GM12878 (cell line): Measurements from ENCODE around the gene GPRIN1. TPM values are rescaled to one million over a fixed set of nuclear protein-coding genes. Genes with fewer than 3 reads are reported as not detected.

ENCODE experiments used
- ATAC-seq: fragments of 200-7000 bp; cut with Tn5 transposase; 3 replicates; pipeline ENCODE4 v1.9.1; 2020; ENCODE audit warnings: mild to moderate bottlenecking, moderate library complexity
- BruUV-seq: library from RNA; stranded (reverse); fragments of 400-500 nt; replicated peaks from 2 replicates; lab custom pipeline; 2021; lab: Mats Ljungman, UMichigan
- CTCF ChIA-PET: fragments of 300-600 bp; sonication (Branson Sonifier 250); formaldehyde crosslinking; extraction: SDS; loops from one replicate; lab custom pipeline; 2021; ENCODE audit warnings: inconsistent platforms; lab: Yijun Ruan, JAX
- POLR2A ChIA-PET: fragments of 350-600 bp; formaldehyde crosslinking; extraction: SDS; loops from one replicate; lab custom pipeline; 2021; ENCODE audit warnings: inconsistent platforms; lab: Charles Lee
- RAD21 ChIA-PET: fragments of 300-600 bp; sonication (Branson Sonifier 250); formaldehyde crosslinking; loops from one replicate; lab custom pipeline; 2023; ENCODE audit warnings: antibody characterized with exemption; ENCODE audit not compliant: unreplicated experiment; lab: Charles Lee
- SMC1A ChIA-PET: fragments of 300-600 bp; sonication (Branson Sonifier 250); formaldehyde crosslinking; loops from one replicate; lab custom pipeline; 2023; ENCODE audit not compliant: unreplicated experiment, uncharacterized antibody; lab: Charles Lee
- DNase-seq: peaks from one replicate; pipeline ENCODE4 v3.0.0-alpha.2; 2011; ENCODE audit warnings: low read depth, low spot score
- FAIRE-seq: peaks from 3 replicates; lab custom pipeline; 2011; peaks lifted over from hg19 to GRCh38; lab: Jason Lieb, UNC
- H2AFZ ChIP-seq: 2 replicates; pipeline ENCODE4 v1.6.0; 2011; ENCODE audit warnings: low read depth, low read length, control low read depth; ENCODE audit not compliant: control insufficient read depth
- H3K27ac ChIP-seq: 2 replicates; pipeline ENCODE4 v1.5.1; 2011; ENCODE audit warnings: control low read depth; ENCODE audit not compliant: control insufficient read depth, insufficient read depth
- H3K27me3 ChIP-seq, 2 experiments: replicated peaks in 1 of 2; 2 replicates each; pipeline versions ENCODE4 v1.6.0 to v1.6.1; 2011; ENCODE audit warnings: low read length in 1 of 2; ENCODE audit not compliant: control insufficient read depth in 2 of 2, insufficient read depth in 2 of 2
- H3K36me3 ChIP-seq, 2 experiments: 2 replicates each; pipeline ENCODE4 v1.5.1; 2011; ENCODE audit warnings: low read length in 1 of 2; ENCODE audit not compliant: control insufficient read depth in 2 of 2, insufficient read depth in 2 of 2
- H3K4me1 ChIP-seq: 2 replicates; pipeline ENCODE4 v1.6.1; 2011; ENCODE audit warnings: mild to moderate bottlenecking, low read length, moderate library complexity, mixed read lengths; ENCODE audit not compliant: control insufficient read depth, insufficient read depth
- H3K4me2 ChIP-seq: 2 replicates; pipeline ENCODE4 v1.6.0; 2011; ENCODE audit warnings: control low read depth; ENCODE audit not compliant: control insufficient read depth, insufficient read depth
- H3K4me3 ChIP-seq: fragments of 200-600 bp; sonication (generic); 2 replicates; pipeline ENCODE4 v1.5.1; 2016
- H3K79me2 ChIP-seq: 2 replicates; pipeline ENCODE4 v1.6.0; 2011; ENCODE audit warnings: low read length; ENCODE audit not compliant: control insufficient read depth, insufficient read depth
- H3K9ac ChIP-seq: 2 replicates; pipeline ENCODE4 v1.8.0; 2011; ENCODE audit warnings: low read length, control low read depth, mixed read lengths; ENCODE audit not compliant: control insufficient read depth, insufficient read depth
- H3K9me3 ChIP-seq: replicated peaks from 3 replicates; pipeline ENCODE4 v1.5.1; 2011; ENCODE audit warnings: mild to moderate bottlenecking, low read length; ENCODE audit not compliant: control insufficient read depth, insufficient read depth
- H4K20me1 ChIP-seq: 2 replicates; pipeline ENCODE4 v1.6.0; 2011; ENCODE audit not compliant: control insufficient read depth, insufficient read depth
- BCLAF1 ChIP-seq: fragments of 450-650 bp; IDR thresholded peaks from 2 replicates; pipeline ENCODE4 v1.6.1; 2017; ENCODE audit warnings: antibody characterized with exemption, mild to moderate bottlenecking, moderate library complexity
- E2F4 ChIP-seq: IDR thresholded peaks from 2 replicates; pipeline ENCODE4 v1.6.1; 2012; ENCODE audit warnings: low read depth, low read length, improper control_type of control experiment
- EGR1 ChIP-seq, 2 experiments: IDR thresholded peaks; 1 replicate in 1 of 2; 2 replicates in 1 of 2; pipeline ENCODE4 v1.6.1; 2011 to 2012; ENCODE audit warnings: low read depth in 2 of 2, low read length in 2 of 2, borderline replicate concordance in 1 of 2, mild to moderate bottlenecking in 1 of 2, moderate library complexity in 1 of 2
- EP300 ChIP-seq, 2 experiments: fragments of 150-350 bp in 1 of 2; IDR thresholded peaks; 2 replicates each; pipeline ENCODE4 v1.6.1; 2011 to 2012; ENCODE audit warnings: low read depth in 2 of 2, low read length in 2 of 2, borderline replicate concordance in 1 of 2, improper control_type of control experiment in 1 of 2, inconsistent platforms in 1 of 2; ENCODE audit not compliant: control insufficient read depth in 1 of 2
- KAT2A ChIP-seq: conservative IDR thresholded peaks from 2 replicates; pipeline ENCODE4 v1.6.1; 2011; ENCODE audit warnings: low read depth, low read length; ENCODE audit not compliant: control insufficient read depth
- LARP7 ChIP-seq: fragments of 450-650 bp; IDR thresholded peaks from 2 replicates; pipeline ENCODE4 v1.6.1; 2017; ENCODE audit warnings: mild to moderate bottlenecking
- MEF2A ChIP-seq: IDR thresholded peaks from 2 replicates; pipeline ENCODE4 v1.6.1; 2011; ENCODE audit warnings: low read depth, mild to moderate bottlenecking, low read length, moderate library complexity; ENCODE audit not compliant: insufficient read depth
- NFYA ChIP-seq: IDR thresholded peaks from 2 replicates; pipeline ENCODE4 v1.6.1; 2011; ENCODE audit warnings: low read depth, mild to moderate bottlenecking, low read length, improper control_type of control experiment, borderline replicate concordance
- NR2C1 ChIP-seq: fragments of 450-650 bp; IDR thresholded peaks from 2 replicates; pipeline ENCODE4 v1.6.1; 2017; ENCODE audit warnings: antibody characterized with exemption, mild to moderate bottlenecking, moderate library complexity
- RAD51 ChIP-seq: fragments of 450-650 bp; IDR thresholded peaks from 2 replicates; pipeline ENCODE4 v1.6.1; 2016; ENCODE audit warnings: moderate library complexity, mild to moderate bottlenecking, inconsistent platforms
- SUPT20H ChIP-seq: IDR thresholded peaks from 2 replicates; pipeline ENCODE4 v1.6.1; 2011; ENCODE audit warnings: low read depth, mild to moderate bottlenecking, low read length, moderate library complexity, borderline replicate concordance; ENCODE audit not compliant: control insufficient read depth
- ZBTB40 ChIP-seq: fragments of 450-650 bp; IDR thresholded peaks from 2 replicates; pipeline ENCODE4 v1.6.1; 2016; ENCODE audit warnings: mild to moderate bottlenecking, moderate library complexity, borderline replicate concordance
- WGBS: methylation state at CpG from one replicate; pipeline ENCODE4 v1.1.6; 2016; ENCODE audit warnings: low lambda C conversion rate; ENCODE audit not compliant: insufficient replicate concordance, insufficient coverage; ENCODE audit errors: missing lambda C conversion rate; 5-methylcytosine and 5-hydroxymethylcytosine counted together
- in situ Hi-C: fragments of 300-500 bp; cut with MboI; formaldehyde crosslinking; loops from 9 replicates; pipeline ENCODE4 v1.14.3; 2018; ENCODE audit warnings: mixed read lengths
- intact Hi-C: fragments of 100-400 bp; cut with micrococcal nuclease; formaldehyde crosslinking; loops from one replicate; pipeline ENCODE4 v1.14.2; 2022; ENCODE audit not compliant: unreplicated experiment
- polyA plus RNA-seq, 11 experiments: library from polyadenylated mRNA; depleted of rRNA in 4 of 11; unstranded in 6 of 11; stranded (reverse) in 5 of 11; fragments of >200 nt; fragmentation: Nextera tagmentation in 4 of 11; fragmentation: Illumina TruSeq in 1 of 11; extraction: Ambion mirVana in 4 of 11; extraction: Trizol in 1 of 11; gene quantifications; 1 replicate in 1 of 11; 2 replicates in 10 of 11; pipeline versions ENCODE4 v1.2.1 to v1.2.3, GENCODE V29; 2011 to 2016; ENCODE audit warnings: inconsistent platforms in 2 of 11, missing spikeins in 2 of 11, low read depth in 1 of 11
- total RNA-seq, 4 experiments: library from RNA; depleted of rRNA in 3 of 4; stranded (reverse); fragments of >200 nt in 3 of 4; fragmentation: Illumina TruSeq in 1 of 4; extraction: Trizol in 1 of 4; gene quantifications; 2 replicates each; pipeline versions ENCODE4 v1.2.1 to v1.2.3, GENCODE V29; 2013 to 2021

GPRIN1 gene
- total and polyA plus RNA-seq, 10 of the 15 experiments (the other 5 are each of a cell fraction or from before 2014, with no cell fraction given): 0.52 to 16.3 (median 4.5) TPM

GRCh38 chr5:176653401-176654385 lies 43.7 kb upstream of the GPRIN1 start:
- no peaks in the 10 kb centered on the region; the same call in 1 of the 2 replicates for H4K20me1 ChIP-seq
- peak; percentile 12 for DNase-seq
- no peak overlapping the region for H3K4me3 ChIP-seq
- no peak overlapping the region for H3K27ac ChIP-seq
- no peak overlapping the region for H3K9ac ChIP-seq
- BruUV-seq: no TSS peak
- no peak overlapping the region for H2AFZ ChIP-seq
- ChIA-PET SMC1A (no interaction called here), POLR2A (interaction anchor here (0.5 kb wide), 1 partner anchor 241 kb away, joined by 5 read pairs; no protein-coding TSS in a partner anchor), RAD21 (interaction anchor here (1.1 kb wide), 1 partner anchor 366 kb away, joined by 3 read pairs; no protein-coding TSS in a partner anchor), CTCF (interaction anchor here (0.6 to 3.2 kb wide), 4 partner anchors 7 to 418 kb away, joined by 3 to 17 read pairs (median 4); no protein-coding TSS in a partner anchor)
- intact Hi-C loops (no loop called here), in situ Hi-C loops (loop anchor here (5.0 kb wide), 1 partner anchor 459 kb away; no protein-coding TSS in a partner anchor)
- no peaks in the 10 kb centered on the region for H3K9me3 ChIP-seq
- WGBS: 63% methylated on average over 18 of the region's 18 CpGs
- H3K79me2 ChIP-seq: no peaks in the 10 kb centered on the region
- peaks cover 30% of the 10 kb centered on the region for H3K4me1 ChIP-seq
- FAIRE-seq: peak; percentile 72
- ATAC-seq: peak; percentile 54
- peak overlapping the region; percentile 12; the same call in 1 of the 2 replicates for H3K4me2 ChIP-seq
- H3K27me3 ChIP-seq: no peaks in the 10 kb centered on the region
- no peaks in the 10 kb centered on the region; a peak in 1 of 4 replicates for H3K36me3 ChIP-seq
- no peak for TF ChIP-seq LARP7
- no peak for TF ChIP-seq BCLAF1
- peak in 1 of 2 experiments; percentile 84; a peak in 2 of 3 replicates for TF ChIP-seq EGR1 (IDR thresholded peaks at IDR 0.05; ENCODE audit: borderline replicate concordance in 1 of 2, low read depth in 2 of 2, low read length in 2 of 2)
- no peak for TF ChIP-seq NR2C1
- TF ChIP-seq SUPT20H: no peak
- no peak for TF ChIP-seq NFYA
- TF ChIP-seq E2F4: no peak
- TF ChIP-seq RAD51: no peak
- no peak for TF ChIP-seq ZBTB40
- TF ChIP-seq EP300 (IDR thresholded peaks at IDR 0.05; ENCODE audit: borderline replicate concordance in 1 of 2, control insufficient read depth in 1 of 2, low read depth in 2 of 2, low read length in 2 of 2): peak in 1 of 2 experiments; percentile 57; a peak in 1 of 4 replicates
- no peak for TF ChIP-seq KAT2A
- no peak for TF ChIP-seq MEF2A
